NCI-H2227 (cell line): Measurements from ENCODE around the gene FBXO17.
"Not testable (repeated sequence)": the region's sequence is repeated elsewhere in the genome, so short reads cannot be mapped to it uniquely, and the experiment has no call there.

Experiments used
- DNase-seq: peaks from one replicate; lab custom pipeline; 2025; ENCODE audit not compliant: unreplicated experiment; lab: John Stamatoyannopoulos, UW

Gene FBXO17

GRCh38 chr19:38975214-38975860 is at the start of gene FBXO17:
TSS of gene FBXO17 (minus strand) at chr19:38975742. CDS start at chr19:38950319, 25,423 bp downstream.
- peak; percentile 97 for DNase-seq

GRCh38 chr19:39024875-39025641 is 49.5 kb upstream of the FBXO17 start:
- DNase-seq: no peak

GRCh38 chr19:39021063-39021462 is 45.5 kb upstream of the FBXO17 start:
- no peak for DNase-seq

GRCh38 chr19:39017646-39018045 is 42.1 kb upstream of the FBXO17 start:
- DNase-seq: no peak

GRCh38 chr19:39017026-39017425 is 41.5 kb upstream of the FBXO17 start:
- no peak for DNase-seq

GRCh38 chr19:39014037-39014436 is 38.5 kb upstream of the FBXO17 start:
- DNase-seq: no peak

- no peak for DNase-seq
These were observed 33.5 kb upstream of the FBXO17 start for GRCh38 chr19:39009001-39009400.

- no peak for DNase-seq
These were observed 32.6 kb upstream of the FBXO17 start for GRCh38 chr19:39008137-39008536.

- no peak for DNase-seq
These were observed 31.6 kb upstream of the FBXO17 start for GRCh38 chr19:39007096-39007495.

- no peak for DNase-seq
These were observed 28.9 kb upstream of the FBXO17 start for GRCh38 chr19:39004403-39004802.

GRCh38 chr19:39003796-39004195 is 28.3 kb upstream of the FBXO17 start:
- no peak for DNase-seq

GRCh38 chr19:39003188-39003587 is 27.6 kb upstream of the FBXO17 start:
- no peak for DNase-seq

- no peak for DNase-seq
These were observed 25.5 kb upstream of the FBXO17 start for GRCh38 chr19:39001041-39001440.

- DNase-seq: not testable (repeated sequence)
These were observed 22.0 kb upstream of the FBXO17 start for GRCh38 chr19:38997576-38997975.

- no peak for DNase-seq
These were observed 17.7 kb upstream of the FBXO17 start for GRCh38 chr19:38993271-38993670.

GRCh38 chr19:38990949-38991697 is 15.6 kb upstream of the FBXO17 start:
- no peak for DNase-seq

- not testable (repeated sequence) for DNase-seq
These were observed 14.1 kb upstream of the FBXO17 start for GRCh38 chr19:38989614-38990013.

- DNase-seq: peak; percentile 81
These were observed 13.6 kb upstream of the FBXO17 start for GRCh38 chr19:38989066-38989605.

- not testable (repeated sequence) for DNase-seq
These were observed 13.1 kb upstream of the FBXO17 start for GRCh38 chr19:38988627-38989026.

- not testable (repeated sequence) for DNase-seq
These were observed 12.2 kb upstream of the FBXO17 start for GRCh38 chr19:38987745-38988144.

- no peak for DNase-seq
These were observed 9.7 kb upstream of the FBXO17 start for GRCh38 chr19:38985262-38985661.
